Measurements from ENCODE around the gene NUTF2. TPM values are rescaled to one million over a fixed set of nuclear protein-coding genes. Genes with fewer than 3 reads are reported as not detected.

Gene NUTF2
- total RNA-seq, 1 experiment from 2014 or later, result 145 TPM

GRCh38 chr16:67856927-67857546, 10.3 kb downstream of the NUTF2 start:
- Histone ChIP-seq H3K4me2 (ENCODE audit: low read length) (peak overlapping the region; percentile 31; the same call in 1 of the 2 replicates), H3K27ac (ENCODE audit: low read depth, low read length) (peak overlapping the region; percentile 10; the same call in 1 of the 2 replicates), H3K36me3 (ENCODE audit: control insufficient read depth in 1 of 2, insufficient read depth in 2 of 2, low read length in 2 of 2) (peaks cover 0 to 17% of the 10 kb centered on the region in 2 experiments; a peak in 1 of 4 replicates), H2AFZ (ENCODE audit: low read depth, low read length, poor library complexity, severe bottlenecking) (no peak overlapping the region), H3K4me1 (ENCODE audit: control insufficient read depth in 1 of 2, insufficient read depth in 2 of 2, low read length in 2 of 2) (peaks cover 13 to 47% of the 10 kb centered on the region in 2 experiments; a peak in 3 of 4 replicates), H3K9me2 (ENCODE audit: insufficient read depth) (no peaks in the 10 kb centered on the region), H4K20me1 (ENCODE audit: insufficient read depth) (peaks cover 9% of the 10 kb centered on the region; the same call in 1 of the 2 replicates), H3K79me2 (ENCODE audit: insufficient read depth, low read length) (peaks cover 97% of the 10 kb centered on the region), H3K9ac (ENCODE audit: low read length) (no peak overlapping the region), H3K27me3 (ENCODE audit: insufficient read depth, low read length) (no peaks in the 10 kb centered on the region), H3K4me3 (replicated peaks in 1 of 2; ENCODE audit: low read depth in 1 of 2, low read length in 2 of 2) (no peak overlapping the region), H3K9me3 (ENCODE audit: control insufficient read depth in 1 of 2, insufficient read depth in 1 of 2, low read depth in 1 of 2, low read length in 2 of 2) (no peaks in the 10 kb centered on the region)
- TF ChIP-seq ATF3 (IDR thresholded peaks at IDR 0.05), result no peak
- TF ChIP-seq CEBPB (IDR thresholded peaks at IDR 0.05; ENCODE audit: low read depth), result no peak
- no peak for TF ChIP-seq SRF (IDR thresholded peaks at IDR 0.05; ENCODE audit: low read depth)
- no peak for TF ChIP-seq ZNF274 (IDR thresholded peaks at IDR 0.05; ENCODE audit: low read depth, low read length)
- no peak for TF ChIP-seq FOSL1 (IDR thresholded peaks at IDR 0.05; ENCODE audit: low read depth)
- TF ChIP-seq POLR2AphosphoS5 (IDR thresholded peaks at IDR 0.05; ENCODE audit: low read depth, low read length), result no peak
- TF ChIP-seq POLR2A (IDR thresholded peaks at IDR 0.05; ENCODE audit: borderline replicate concordance, extremely low read depth, insufficient read depth, insufficient read length), result no peak
- TF ChIP-seq ZBTB33 (IDR thresholded peaks at IDR 0.05; ENCODE audit: extremely low read depth, insufficient replicate concordance, low read length), result no peak
- no peak for TF ChIP-seq ZFX (IDR thresholded peaks at IDR 0.05)
- TF ChIP-seq, protein P1, sequence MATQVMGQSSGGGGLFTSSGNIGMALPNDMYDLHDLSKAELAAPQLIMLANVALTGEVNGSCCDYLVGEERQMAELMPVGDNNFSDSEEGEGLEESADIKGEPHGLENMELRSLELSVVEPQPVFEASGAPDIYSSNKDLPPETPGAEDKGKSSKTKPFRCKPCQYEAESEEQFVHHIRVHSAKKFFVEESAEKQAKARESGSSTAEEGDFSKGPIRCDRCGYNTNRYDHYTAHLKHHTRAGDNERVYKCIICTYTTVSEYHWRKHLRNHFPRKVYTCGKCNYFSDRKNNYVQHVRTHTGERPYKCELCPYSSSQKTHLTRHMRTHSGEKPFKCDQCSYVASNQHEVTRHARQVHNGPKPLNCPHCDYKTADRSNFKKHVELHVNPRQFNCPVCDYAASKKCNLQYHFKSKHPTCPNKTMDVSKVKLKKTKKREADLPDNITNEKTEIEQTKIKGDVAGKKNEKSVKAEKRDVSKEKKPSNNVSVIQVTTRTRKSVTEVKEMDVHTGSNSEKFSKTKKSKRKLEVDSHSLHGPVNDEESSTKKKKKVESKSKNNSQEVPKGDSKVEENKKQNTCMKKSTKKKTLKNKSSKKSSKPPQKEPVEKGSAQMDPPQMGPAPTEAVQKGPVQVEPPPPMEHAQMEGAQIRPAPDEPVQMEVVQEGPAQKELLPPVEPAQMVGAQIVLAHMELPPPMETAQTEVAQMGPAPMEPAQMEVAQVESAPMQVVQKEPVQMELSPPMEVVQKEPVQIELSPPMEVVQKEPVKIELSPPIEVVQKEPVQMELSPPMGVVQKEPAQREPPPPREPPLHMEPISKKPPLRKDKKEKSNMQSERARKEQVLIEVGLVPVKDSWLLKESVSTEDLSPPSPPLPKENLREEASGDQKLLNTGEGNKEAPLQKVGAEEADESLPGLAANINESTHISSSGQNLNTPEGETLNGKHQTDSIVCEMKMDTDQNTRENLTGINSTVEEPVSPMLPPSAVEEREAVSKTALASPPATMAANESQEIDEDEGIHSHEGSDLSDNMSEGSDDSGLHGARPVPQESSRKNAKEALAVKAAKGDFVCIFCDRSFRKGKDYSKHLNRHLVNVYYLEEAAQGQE (IDR thresholded peaks at IDR 0.05; ENCODE audit: low read depth), result no peak
- intact Hi-C loops (cut with micrococcal nuclease), result no loop called here
- ATAC-seq (no peak; the same call in 1 of the 2 replicates), DNase-seq (ENCODE audit: low read depth, low spot score) (no peak)
- RAD21 ChIA-PET (ENCODE audit: low non-redundant PET in 1 of 2, low total read pairs in 2 of 2, uncharacterized antibody in 2 of 2, unreplicated experiment in 2 of 2), result no interaction called here
- CTCF ChIA-PET, result no interaction called here
- BruUV-seq (replicated peaks), result no TSS peak
- POLR2A ChIA-PET, result no interaction called here
